Measurements from ENCODE around the gene TIMM9.
A peak's percentile ranks its signal among the peaks of the same experiment; 100 is the strongest.
"Not testable (repeated sequence)": the region's sequence is repeated elsewhere in the genome, so short reads cannot be mapped to it uniquely, and the experiment has no call there.

Gene TIMM9

DNA sequence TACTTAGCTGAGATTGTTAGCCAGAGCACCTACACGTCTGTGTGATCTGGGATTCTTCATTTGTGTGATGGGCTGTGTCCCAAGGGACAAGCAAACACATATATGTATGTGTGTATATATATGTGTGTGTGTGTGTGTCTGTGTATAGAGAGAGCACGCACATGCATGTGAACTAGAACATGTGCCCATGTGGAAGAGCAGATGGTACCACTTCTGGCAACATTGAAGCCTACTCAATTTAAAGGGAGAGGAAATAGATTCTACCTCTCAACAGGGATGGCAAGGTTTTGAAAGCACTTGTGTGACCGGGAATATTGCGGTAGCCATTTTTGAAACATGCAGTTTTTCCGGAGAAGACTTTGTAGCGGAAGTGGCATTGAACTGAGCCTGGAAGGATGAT, 30.2 kb downstream of the TIMM9 start:
- no peak for DNase-seq

DNA sequence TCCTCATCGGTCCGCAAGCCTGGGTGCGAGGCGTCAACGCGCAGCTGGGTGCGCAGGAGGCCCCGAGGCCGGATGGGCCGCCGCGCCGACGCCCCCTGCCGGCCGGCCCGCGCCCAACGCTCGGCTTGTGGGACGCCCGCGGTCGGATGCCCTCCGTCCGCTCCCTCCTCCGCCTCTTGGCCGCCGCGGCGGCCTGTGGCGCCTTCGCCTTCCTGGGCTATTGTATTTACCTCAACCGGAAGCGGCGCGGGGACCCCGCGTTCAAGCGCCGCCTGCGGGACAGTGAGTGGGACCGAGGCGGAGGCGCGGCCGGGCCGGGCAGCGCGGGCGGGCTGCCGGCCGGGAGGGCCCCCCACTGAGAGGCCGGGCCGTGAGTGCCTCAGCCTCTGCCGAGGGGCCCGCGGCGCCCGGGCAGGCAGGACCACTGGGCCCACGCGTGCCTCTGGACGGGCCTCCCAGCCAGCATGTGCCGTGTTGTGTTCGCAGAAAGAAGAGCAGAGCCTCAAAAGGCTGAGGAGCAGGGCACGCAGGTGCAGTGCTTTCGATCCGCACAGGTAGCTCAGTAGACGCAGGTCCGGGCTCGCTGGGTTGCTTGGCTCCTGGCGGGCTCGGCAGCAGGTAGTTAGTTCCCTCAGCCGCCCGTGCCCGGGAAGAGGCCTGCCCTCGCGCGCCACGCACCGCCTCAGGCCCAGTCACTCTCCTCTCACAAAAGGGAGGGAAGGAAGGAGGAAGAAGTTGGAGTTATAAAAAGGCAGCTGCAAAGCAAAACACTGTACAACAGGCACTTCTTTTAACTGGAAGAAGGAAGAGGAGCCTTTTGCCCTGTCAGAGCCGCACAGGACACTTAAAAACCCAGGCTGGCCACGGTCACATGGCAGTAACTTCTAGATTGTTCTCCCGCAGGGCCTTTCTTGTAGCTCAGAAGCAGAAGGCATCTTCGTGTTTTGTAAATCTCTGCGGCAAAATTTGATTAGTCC, 31.2 kb downstream of the TIMM9 start, which contains the start of gene TOMM20L:
Gene TOMM20L (plus strand): TSS at position 119 of the 977 bp plus-strand sequence. CDS start 28 bp downstream, at position 147.
- peak; percentile 66 to 68 for DNase-seq

DNA sequence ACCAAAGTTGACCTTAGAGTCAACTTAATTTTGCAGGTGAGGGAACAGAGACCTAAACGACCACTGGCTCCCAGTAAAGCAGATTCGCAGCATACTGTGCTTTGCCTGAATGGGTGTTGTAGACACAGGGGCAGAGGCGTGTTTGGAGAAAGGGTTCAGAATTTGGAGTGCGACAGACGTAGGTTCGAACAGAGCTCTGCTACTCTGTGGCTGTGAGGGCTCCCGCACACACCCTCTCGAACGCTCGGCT, 31.8 kb downstream of the TIMM9 start:
- no peak for DNase-seq

DNA sequence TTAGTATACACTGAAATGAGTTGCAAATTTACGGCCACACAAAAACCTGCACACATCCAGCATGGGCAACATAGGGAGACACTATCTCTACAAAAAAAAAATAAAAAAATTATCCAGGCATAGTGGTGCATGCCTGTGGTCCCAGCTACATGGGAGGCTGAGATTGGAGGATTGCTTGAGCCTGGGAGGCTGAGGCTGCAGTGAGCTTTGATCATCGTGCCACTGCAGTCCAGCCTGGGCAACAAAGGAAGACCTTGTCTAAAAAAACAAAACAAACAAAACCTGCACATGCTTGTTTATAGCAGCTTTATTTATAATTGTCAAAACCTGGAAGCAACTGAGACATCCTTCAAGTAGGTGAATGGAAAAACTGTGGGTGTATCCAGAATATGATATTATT, 36.5 kb downstream of the TIMM9 start:
- DNase-seq = no peak

DNA sequence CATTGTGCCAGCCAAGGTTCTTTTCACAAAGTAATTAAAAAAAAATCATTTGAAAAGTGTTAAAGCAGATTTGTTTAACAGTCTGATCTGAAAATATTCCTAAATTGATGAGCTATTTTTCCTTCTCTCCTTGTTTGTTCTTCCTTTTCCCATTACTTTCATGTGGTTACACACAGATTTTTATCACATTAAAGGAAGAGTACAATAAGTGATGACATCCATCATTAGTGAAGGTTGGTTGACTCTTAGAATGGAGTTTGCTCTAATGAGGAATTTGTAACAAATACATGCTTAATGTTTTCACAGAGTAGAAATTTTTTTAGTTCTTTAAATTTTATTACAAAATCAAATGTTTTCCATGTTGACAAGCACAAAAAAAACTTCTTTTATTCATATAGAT, 50.5 kb downstream of the TIMM9 start:
- DNase-seq = no peak

DNA sequence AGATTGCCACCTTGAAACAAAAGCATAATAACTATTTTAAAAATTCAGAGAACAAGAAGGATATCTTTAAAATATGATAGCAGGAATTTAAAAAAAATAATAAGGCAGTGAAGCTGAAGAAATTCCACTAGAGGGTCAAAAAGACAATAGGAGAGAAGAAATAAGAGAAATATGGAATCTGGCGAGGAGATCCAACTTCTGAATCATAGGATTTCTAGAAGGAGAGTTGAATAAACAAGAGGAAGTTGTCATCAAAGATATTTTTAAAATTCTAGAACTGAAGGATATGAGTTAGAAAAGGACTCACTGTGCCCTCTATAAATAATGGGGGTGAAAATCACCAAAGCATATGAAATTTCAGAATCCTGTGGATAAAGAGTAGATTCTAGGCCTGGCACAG, 58.4 kb downstream of the TIMM9 start:
- no peak for DNase-seq

DNA sequence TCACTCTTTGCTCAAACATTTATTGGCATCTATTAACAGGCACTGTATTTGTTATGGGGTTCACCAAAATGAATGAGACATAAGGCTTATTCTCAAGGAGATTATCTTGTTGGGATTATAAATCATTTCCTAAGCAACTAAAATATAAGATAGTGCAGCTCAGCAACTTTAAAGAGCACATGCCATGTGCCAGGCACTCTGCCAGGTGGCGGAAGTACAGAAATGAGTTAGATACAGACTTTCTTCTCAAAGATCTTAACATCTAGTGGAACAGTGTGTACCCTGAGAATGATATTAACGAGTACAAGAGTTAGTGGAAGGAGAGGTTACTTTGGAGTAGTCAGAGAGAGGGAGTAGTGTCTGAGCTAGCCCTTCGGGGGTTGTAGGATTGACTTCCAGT, 60.0 kb downstream of the TIMM9 start:
- DNase-seq = no peak

DNA sequence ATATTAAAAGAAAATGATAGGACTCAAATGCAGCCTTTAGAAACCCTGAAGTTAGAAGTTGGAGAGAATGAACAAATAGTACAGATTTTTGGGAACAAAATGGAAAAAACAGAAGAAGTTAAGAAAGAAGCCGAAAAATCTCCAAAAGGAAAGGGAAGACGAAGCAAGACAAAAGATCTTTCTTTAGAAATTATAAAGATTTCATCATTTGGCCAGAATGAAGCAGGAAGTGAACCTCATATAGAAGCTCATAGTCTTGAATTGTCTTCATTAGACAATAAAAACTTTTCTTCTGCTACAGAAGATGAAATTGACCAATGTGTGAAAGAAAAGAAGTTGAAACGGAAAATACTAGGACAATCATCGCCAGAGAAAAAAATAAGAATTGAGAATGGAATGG, 63.0 kb downstream of the TIMM9 start:
- DNase-seq = no peak

- DNase-seq = peak; percentile 27 to 51
Measured at GRCh38 chr14:58362798-58363412, 64.4 kb downstream of the TIMM9 start.

- not testable (repeated sequence) for DNase-seq
Measured at GRCh38 chr14:58362272-58362671, 65.1 kb downstream of the TIMM9 start.

All from AML-193 (cell line).